GM19099 (cell line): ENCODE data around the gene OAS3.

Source experiments
- POLR2A ChIP-seq: IDR thresholded peaks from 3 replicates; pipeline ENCODE4 v1.6.1; 2011; ENCODE audit warnings: low read depth; ENCODE audit not compliant: insufficient read length; ENCODE audit errors: extremely low read depth

The OAS3 gene

DNA sequence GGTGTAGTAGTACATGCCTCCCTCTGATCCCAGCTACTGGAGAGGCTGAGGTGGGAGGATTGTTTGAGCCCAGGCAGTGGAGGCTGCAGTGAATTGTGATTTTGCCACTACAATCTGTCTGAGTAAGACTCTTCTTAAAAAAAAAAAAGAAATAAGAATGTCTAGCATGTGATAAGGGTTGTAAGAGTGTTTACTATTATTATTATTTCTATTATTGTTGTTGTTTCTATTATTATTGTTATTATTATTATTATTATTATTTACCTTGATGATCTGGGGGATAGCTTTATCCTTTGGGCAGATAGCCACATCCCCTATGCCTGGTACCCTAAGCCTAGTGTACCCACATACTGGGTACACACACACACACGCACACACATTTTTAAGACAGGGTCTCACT lies 4.3 kb downstream of the OAS3 start:
- no peak for TF ChIP-seq POLR2A

DNA sequence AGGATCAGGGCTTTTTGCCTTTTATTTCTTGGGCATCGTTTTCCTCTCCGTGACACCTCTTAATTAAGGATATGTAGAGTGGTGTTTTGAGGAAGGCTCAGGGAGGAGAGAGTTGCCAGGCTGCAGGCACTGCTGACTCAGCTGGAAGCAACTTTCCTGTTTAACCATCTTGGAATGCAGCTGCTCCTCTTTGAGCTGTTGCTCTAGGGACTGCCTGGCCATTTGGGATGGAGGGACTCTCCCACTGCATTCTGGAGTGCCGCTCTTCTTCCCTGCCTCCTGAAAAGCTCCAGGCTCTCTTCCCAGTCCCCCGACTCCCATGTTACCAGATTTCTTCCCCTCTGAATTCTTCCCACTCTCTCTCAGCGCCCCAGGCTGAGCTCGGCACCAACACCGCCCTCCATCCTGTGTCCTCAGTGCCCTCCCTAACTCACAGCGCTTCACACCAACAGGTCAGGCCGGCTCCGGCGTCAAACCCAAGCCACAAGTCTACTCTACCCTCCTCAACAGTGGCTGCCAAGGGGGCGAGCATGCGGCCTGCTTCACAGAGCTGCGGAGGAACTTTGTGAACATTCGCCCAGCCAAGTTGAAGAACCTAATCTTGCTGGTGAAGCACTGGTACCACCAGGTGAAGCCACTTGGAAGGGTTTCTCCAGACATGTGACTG lies 5.9 kb downstream of the OAS3 start:
- no peak for TF ChIP-seq POLR2A

DNA sequence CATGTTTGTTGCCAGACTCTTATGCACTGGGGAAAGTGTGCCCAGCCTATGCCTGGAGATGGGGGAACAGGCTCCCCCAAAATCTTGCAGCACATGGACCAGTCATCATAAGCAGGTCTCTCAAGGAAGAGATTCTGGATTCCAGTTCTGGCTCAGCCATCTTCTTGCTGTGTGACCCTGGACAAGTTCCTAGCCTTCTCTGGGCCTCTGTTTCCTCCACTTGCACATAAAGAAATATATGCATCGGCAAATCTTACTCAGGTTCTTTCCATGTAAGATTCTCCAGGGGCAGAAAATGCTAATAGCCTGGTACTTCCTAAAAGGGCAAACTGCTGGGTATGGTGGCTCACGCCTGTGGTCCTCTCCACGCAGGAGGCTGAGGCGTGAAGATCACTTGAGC lies 7.2 kb downstream of the OAS3 start:
- no peak for TF ChIP-seq POLR2A

DNA sequence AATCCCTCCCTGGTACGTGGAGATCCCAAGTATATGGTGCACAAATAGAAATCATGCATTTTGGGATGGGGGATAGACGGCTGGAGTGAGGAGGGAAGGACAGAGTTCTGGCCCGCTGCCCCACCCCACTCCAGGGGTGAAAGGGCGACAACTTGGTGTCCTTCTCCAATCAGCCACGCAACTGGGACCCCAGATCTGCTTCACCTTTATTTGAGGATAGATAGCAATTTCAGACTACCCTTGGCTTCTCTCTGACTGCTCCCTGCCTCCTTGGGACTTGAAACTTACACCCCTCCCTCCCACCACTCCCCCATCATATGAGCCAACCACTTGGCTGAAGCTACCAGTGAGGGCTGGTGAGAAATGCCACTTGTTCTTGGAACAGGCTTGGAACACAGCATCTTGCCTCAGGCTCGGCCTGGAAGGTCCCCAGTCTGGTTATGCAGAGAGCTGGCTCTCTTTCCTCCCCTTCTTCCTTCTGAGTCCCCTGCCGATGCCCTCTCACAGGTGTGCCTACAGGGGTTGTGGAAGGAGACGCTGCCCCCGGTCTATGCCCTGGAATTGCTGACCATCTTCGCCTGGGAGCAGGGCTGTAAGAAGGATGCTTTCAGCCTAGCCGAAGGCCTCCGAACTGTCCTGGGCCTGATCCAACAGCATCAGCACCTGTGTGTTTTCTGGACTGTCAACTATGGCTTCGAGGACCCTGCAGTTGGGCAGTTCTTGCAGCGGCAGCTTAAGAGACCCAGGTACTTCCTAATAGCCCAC lies 8.1 kb downstream of the OAS3 start:
- no peak for TF ChIP-seq POLR2A

DNA sequence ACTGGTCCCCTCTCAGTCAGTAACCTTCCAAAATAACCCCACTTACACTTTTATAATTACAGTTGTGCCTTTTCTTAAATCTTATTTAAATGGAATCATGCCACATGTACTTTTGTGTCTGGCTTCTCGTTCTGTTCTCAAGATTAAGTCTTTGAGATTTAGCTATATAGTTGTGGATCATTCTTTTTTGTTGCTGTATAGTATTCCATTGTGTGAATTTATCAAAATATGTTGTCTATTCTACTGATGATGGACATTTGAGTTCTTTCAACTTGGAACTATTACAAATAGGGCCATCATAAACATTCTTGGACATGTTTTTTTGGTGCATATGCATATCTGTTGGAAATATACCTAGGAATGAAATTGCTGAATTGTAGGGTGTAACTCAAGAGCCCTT lies 9.0 kb downstream of the OAS3 start:
- no peak for TF ChIP-seq POLR2A

DNA sequence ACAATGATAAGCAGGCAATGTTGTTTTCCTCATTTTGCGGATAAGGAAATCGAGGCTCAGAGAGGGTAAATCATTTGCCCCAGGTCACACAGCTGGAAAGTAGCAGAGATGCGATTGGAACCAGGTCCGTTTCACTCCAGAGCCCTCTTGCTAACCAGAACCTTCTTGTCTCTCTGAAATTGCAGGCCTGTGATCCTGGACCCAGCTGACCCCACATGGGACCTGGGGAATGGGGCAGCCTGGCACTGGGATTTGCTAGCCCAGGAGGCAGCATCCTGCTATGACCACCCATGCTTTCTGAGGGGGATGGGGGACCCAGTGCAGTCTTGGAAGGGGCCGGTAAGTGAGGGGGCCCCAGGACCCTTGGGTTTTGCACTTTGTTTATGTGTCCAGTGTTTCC lies 9.5 kb downstream of the OAS3 start:
- no peak for TF ChIP-seq POLR2A

DNA sequence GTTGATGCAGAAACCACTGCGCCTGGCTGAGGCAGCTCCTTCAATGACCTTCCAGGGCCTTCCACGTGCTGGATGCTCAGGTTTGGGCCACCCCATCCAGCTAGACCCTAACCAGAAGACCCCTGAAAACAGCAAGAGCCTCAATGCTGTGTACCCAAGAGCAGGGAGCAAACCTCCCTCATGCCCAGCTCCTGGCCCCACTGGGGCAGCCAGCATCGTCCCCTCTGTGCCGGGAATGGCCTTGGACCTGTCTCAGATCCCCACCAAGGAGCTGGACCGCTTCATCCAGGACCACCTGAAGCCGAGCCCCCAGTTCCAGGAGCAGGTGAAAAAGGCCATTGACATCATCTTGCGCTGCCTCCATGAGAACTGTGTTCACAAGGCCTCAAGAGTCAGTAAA lies 10.5 kb downstream of the OAS3 start:
- no peak for TF ChIP-seq POLR2A

DNA sequence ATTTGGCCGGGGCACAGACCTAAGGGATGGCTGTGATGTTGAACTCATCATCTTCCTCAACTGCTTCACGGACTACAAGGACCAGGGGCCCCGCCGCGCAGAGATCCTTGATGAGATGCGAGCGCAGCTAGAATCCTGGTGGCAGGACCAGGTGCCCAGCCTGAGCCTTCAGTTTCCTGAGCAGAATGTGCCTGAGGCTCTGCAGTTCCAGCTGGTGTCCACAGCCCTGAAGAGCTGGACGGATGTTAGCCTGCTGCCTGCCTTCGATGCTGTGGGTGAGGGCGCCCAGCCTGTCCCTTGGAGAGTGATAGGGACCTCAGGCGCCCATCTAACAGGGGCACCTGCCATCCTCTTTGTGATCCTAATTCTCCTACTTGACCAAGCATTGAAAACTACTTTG lies 12.4 kb downstream of the OAS3 start:
- no peak for TF ChIP-seq POLR2A

DNA sequence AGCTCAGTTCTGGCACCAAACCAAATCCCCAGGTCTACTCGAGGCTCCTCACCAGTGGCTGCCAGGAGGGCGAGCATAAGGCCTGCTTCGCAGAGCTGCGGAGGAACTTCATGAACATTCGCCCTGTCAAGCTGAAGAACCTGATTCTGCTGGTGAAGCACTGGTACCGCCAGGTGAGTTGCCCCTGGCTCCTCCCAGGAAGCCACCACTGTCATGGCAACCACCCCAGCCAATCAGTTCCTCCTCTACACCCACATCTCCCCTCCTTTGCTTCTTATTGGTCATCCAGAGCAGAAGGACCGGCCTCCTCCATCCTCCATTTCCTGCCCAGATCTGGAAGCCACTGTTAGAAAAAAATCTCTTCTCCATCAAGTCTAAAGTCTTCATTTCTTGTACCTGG lies 22.8 kb downstream of the OAS3 start:
- no peak for TF ChIP-seq POLR2A

DNA sequence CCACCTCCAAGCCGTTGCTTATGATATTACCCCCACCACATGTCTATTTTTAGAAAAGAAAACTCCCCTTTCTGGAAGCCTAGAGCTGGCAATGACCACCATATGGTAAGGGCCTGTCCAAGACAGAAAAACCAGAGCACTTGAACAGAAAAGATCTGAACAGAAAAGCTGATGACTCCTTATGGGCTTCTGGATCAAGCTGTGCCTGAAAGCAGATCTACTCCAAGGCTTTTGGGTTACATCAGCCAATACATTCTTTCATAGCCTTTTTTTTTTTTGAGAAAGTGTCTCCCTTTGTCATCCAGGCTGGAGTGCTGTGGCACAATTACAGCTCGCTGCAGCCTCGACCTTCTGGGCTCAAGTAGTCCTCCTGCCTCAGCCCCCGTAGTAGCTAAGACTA lies 23.3 kb downstream of the OAS3 start:
- TF ChIP-seq POLR2A, result no peak

DNA sequence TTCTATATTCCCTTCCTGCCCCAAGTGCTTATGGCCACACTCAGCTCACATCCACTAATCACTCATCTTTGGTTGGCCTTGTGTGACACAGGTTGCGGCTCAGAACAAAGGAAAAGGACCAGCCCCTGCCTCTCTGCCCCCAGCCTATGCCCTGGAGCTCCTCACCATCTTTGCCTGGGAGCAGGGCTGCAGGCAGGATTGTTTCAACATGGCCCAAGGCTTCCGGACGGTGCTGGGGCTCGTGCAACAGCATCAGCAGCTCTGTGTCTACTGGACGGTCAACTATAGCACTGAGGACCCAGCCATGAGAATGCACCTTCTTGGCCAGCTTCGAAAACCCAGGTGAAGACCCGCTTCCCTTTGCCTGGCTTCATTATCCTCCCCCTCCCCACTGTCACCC lies 24.3 kb downstream of the OAS3 start:
- TF ChIP-seq POLR2A, result no peak

DNA sequence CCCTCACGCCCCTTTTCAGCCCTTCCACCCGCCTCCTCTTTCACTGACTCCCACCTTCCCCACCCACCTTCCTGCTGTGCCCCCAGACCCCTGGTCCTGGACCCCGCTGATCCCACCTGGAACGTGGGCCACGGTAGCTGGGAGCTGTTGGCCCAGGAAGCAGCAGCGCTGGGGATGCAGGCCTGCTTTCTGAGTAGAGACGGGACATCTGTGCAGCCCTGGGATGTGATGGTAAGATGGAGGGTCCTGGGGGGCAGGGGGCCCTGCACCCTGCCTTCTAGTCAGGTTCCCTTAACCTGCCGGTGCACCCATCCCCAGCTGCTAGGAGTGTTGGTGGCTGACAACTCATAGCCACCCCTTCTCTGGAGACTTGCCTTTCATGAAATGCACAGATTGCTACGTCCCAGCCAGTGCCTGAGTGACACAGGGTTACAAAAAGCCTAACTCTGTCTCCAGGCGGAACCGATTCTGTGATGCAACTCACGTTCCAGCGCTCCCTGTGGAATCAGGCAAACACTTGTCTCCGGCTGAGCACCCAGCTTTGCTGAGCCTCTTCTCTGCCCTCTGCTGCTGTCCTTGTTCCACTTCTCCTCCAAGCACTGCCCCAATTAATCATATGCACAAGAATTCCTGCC lies 25.1 kb downstream of the OAS3 start:
- TF ChIP-seq POLR2A, result no peak

DNA sequence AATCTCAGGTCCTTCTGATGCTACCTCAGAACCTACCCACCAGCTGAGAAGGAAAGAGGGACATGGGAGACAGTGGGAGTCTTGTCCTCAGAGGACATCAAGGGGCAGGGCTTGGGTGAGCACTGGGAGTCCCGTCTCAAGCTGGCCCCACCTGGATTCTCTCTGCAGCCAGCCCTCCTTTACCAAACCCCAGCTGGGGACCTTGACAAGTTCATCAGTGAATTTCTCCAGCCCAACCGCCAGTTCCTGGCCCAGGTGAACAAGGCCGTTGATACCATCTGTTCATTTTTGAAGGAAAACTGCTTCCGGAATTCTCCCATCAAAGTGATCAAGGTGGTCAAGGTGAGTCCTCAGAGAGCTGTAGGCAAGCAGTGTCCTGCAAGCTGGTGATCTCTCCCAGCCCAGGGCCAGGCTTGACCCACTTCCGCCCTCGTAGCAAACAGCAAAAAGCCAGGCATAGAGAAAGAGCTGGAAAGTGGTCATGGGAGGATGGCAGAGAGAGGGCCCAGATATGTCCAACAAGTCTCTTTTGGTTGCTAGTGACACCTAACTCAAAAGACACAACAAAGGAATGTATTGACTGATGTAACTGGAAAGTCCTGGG lies 25.9 kb downstream of the OAS3 start:
- no peak for TF ChIP-seq POLR2A

DNA sequence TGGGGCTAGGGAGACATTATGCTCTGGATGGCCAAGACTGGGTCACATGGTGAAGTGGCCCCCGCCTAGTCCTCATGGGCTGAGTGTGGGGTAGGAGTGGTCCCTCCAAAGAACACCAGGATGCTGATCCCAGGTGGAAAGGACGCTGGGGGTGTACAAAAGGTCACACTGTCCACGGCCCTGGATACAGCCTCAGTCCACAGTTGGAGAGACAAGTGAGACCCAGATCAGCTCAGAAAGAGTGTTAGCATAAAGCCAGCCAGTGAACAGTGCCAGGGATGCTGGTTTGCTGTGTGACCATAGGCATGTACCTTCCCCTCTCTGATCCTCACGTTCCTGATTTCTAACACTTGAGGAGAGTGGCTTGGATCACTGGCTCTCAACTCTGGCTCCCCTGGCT lies 26.6 kb downstream of the OAS3 start:
- no peak for TF ChIP-seq POLR2A

DNA sequence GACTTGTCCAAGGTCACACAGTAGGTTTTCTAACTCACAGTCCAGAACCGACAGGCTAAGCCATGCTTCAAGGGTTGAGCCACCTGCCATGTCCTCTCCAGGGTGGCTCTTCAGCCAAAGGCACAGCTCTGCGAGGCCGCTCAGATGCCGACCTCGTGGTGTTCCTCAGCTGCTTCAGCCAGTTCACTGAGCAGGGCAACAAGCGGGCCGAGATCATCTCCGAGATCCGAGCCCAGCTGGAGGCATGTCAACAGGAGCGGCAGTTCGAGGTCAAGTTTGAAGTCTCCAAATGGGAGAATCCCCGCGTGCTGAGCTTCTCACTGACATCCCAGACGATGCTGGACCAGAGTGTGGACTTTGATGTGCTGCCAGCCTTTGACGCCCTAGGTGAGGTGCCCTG lies 27.4 kb downstream of the OAS3 start:
- no peak for TF ChIP-seq POLR2A

DNA sequence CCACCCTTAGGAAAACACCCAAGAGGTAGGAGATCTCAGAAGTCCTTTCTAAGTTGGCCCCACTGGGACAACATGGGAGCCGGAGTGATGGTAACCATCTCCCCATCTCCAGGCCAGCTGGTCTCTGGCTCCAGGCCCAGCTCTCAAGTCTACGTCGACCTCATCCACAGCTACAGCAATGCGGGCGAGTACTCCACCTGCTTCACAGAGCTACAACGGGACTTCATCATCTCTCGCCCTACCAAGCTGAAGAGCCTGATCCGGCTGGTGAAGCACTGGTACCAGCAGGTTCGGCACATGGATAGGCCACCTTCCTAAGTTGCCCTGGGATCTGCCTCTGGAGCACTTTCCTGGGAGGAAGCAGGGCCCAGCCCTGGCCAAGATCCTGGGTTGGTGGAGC lies 29.0 kb downstream of the OAS3 start:
- no peak for TF ChIP-seq POLR2A

DNA sequence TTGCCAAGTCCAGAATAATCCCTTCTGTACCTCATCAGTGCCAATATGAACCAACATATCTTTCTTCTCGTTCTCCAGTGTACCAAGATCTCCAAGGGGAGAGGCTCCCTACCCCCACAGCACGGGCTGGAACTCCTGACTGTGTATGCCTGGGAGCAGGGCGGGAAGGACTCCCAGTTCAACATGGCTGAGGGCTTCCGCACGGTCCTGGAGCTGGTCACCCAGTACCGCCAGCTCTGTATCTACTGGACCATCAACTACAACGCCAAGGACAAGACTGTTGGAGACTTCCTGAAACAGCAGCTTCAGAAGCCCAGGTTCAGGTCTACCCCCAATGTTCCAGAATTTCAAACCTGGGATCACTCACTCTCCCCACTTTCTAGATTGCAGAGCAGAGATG lies 29.6 kb downstream of the OAS3 start:
- TF ChIP-seq POLR2A, result no peak
